Naive thymus-derived CD4-positive, alpha-beta T cell (primary cell): ENCODE measurements around the gene DAB2IP. TPM values are rescaled to one million over a fixed set of nuclear protein-coding genes. Genes with fewer than 3 reads are reported as not detected.
"Not testable (repeated sequence)": the region's sequence is repeated elsewhere in the genome, so short reads cannot be mapped to it uniquely, and the experiment has no call there.

Experiments used
- ATAC-seq: fragments of 150-1000 bp; cut with Tn5 transposase; 2 replicates; pipeline ENCODE4 v1.10.0; 2021; ENCODE audit warnings: mild to moderate bottlenecking, moderate library complexity
- CTCF ChIA-PET: fragments of 350-600 bp; sonication (Branson Sonifier 250); formaldehyde crosslinking; loops from one replicate; lab custom pipeline; 2021; ENCODE audit warnings: antibody characterized with exemption; lab: Charles Lee
- POLR2A ChIA-PET: fragments of 350-600 bp; sonication (Branson Sonifier 250); formaldehyde crosslinking; loops from one replicate; lab custom pipeline; 2021; ENCODE audit warnings: antibody characterized with exemption, inconsistent platforms; lab: Charles Lee
- DNase-seq, 9 donors: peaks; one replicate each; pipeline versions ENCODE4 v3.0.0 to v3.0.0-alpha.2; 2020 to 2022; ENCODE audit warnings: mixed read lengths in 1 of 9
- H3K27ac ChIP-seq: one replicate; pipeline ENCODE4 v1.7.0; 2013; ENCODE audit warnings: mild to moderate bottlenecking, low read depth, low read length, moderate library complexity
- H3K27me3 ChIP-seq, 2 donors: one replicate each; pipeline ENCODE4 v1.7.0; 2013; ENCODE audit warnings: low read length in 2 of 2, mild to moderate bottlenecking in 2 of 2, moderate library complexity in 2 of 2; ENCODE audit not compliant: control insufficient read depth in 2 of 2, insufficient read depth in 2 of 2
- H3K36me3 ChIP-seq, 3 experiments: 1 replicate in 2 of 3; 2 replicates in 1 of 3; pipeline ENCODE4 v1.7.0; 2013; ENCODE audit warnings: low read length in 3 of 3, mild to moderate bottlenecking in 3 of 3, moderate library complexity in 1 of 3; ENCODE audit not compliant: insufficient read depth in 3 of 3, control insufficient read depth in 2 of 3
- H3K4me1 ChIP-seq, 2 donors: one replicate each; pipeline ENCODE4 v1.7.0; 2013; ENCODE audit warnings: low read length in 2 of 2, mild to moderate bottlenecking in 2 of 2, moderate library complexity in 1 of 2; ENCODE audit not compliant: control insufficient read depth in 2 of 2, insufficient read depth in 2 of 2
- H3K4me3 ChIP-seq: 2 replicates; pipeline ENCODE4 v1.7.0; 2013; ENCODE audit warnings: mild to moderate bottlenecking, low read length
- H3K9me3 ChIP-seq, 3 experiments: 1 replicate in 2 of 3; 2 replicates in 1 of 3; pipeline ENCODE4 v1.7.0; 2013; ENCODE audit warnings: low read length in 3 of 3; ENCODE audit not compliant: control insufficient read depth in 2 of 3
- H3K27ac Mint-ChIP-seq, 9 donors: one replicate each; pipeline ENCODE4 v1.8.0; 2020 to 2022; ENCODE audit warnings: mixed read lengths in 9 of 9, mild to moderate bottlenecking in 8 of 9, moderate library complexity in 5 of 9, inconsistent platforms in 2 of 9
- H3K27me3 Mint-ChIP-seq, 5 donors: one replicate each; pipeline ENCODE4 v1.8.0; 2021 to 2022; ENCODE audit warnings: mixed read lengths in 5 of 5, mild to moderate bottlenecking in 1 of 5
- H3K36me3 Mint-ChIP-seq, 5 donors: one replicate each; pipeline ENCODE4 v1.8.0; 2020 to 2022; ENCODE audit warnings: mixed read lengths in 5 of 5, mild to moderate bottlenecking in 3 of 5, inconsistent platforms in 1 of 5
- H3K4me1 Mint-ChIP-seq, 7 donors: one replicate each; pipeline ENCODE4 v1.8.0; 2020 to 2022; ENCODE audit warnings: mixed read lengths in 7 of 7, mild to moderate bottlenecking in 3 of 7, inconsistent platforms in 1 of 7
- H3K4me3 Mint-ChIP-seq, 10 donors: one replicate each; pipeline ENCODE4 v1.8.0; 2020 to 2022; ENCODE audit warnings: mild to moderate bottlenecking in 10 of 10, mixed read lengths in 10 of 10, moderate library complexity in 6 of 10, inconsistent platforms in 2 of 10
- H3K9me3 Mint-ChIP-seq, 11 donors: one replicate each; pipeline ENCODE4 v1.8.0; 2020 to 2022; ENCODE audit warnings: mixed read lengths in 11 of 11, mild to moderate bottlenecking in 4 of 11, inconsistent platforms in 1 of 11, moderate library complexity in 1 of 11
- intact Hi-C, 2 donors: fragments of 100-400 bp; cut with micrococcal nuclease; formaldehyde crosslinking; loops; one replicate each; pipeline ENCODE4 v1.15.1; 2023
- polyA plus RNA-seq, 2 donors: library from polyadenylated mRNA; unstranded; fragments of 300-500 nt; fragmentation: Illumina TruSeq; gene quantifications; one replicate each; pipeline ENCODE4 v1.2.3, GENCODE V29; 2021
- total RNA-seq, 6 experiments: library from RNA in 5 of 6; stranded (reverse) in 5 of 6; gene quantifications; 1 replicate in 5 of 6; 2 replicates in 1 of 6; pipeline ENCODE4 v1.2.3 and lab custom pipeline; 2021 to 2026

DAB2IP gene
- total and polyA plus RNA-seq, 7 experiments from 2014 or later, result 0.15 TPM; not detected in 6

DNA sequence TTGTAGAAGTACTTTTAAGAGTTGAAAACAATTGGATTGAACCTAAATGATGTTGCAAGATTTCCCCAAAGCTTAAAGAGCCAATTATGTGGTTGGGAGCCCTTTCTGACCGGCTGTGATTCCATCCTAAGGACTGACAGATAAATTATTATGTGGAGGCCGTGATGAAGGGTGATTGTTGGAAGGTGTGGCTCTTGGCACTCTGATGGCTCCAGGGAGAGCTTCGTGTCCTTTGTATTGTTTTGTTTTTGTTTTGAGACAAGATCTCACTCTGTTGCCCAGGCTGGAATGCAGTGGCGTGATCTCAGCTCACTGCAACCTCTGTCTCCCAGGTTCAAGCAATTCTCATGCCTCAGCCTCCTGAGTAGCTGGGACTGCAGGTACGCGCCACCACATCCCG, 32.5 kb upstream of the DAB2IP start:
- H3K4me3 Mint-ChIP-seq, H3K4me1 Mint-ChIP-seq, H3K9me3 ChIP-seq, H3K36me3 Mint-ChIP-seq, H3K27ac Mint-ChIP-seq, DNase-seq, H3K4me3 ChIP-seq, CTCF ChIA-PET, H3K36me3 ChIP-seq, H3K27me3 ChIP-seq, ATAC-seq, H3K9me3 Mint-ChIP-seq, POLR2A ChIA-PET, intact Hi-C loops, H3K27ac ChIP-seq, H3K4me1 ChIP-seq: not testable (repeated sequence)
- H3K27me3 Mint-ChIP-seq, result peaks cover 3 to 29% (median 18%) of the 10 kb centered on the region in 5 donors

DNA sequence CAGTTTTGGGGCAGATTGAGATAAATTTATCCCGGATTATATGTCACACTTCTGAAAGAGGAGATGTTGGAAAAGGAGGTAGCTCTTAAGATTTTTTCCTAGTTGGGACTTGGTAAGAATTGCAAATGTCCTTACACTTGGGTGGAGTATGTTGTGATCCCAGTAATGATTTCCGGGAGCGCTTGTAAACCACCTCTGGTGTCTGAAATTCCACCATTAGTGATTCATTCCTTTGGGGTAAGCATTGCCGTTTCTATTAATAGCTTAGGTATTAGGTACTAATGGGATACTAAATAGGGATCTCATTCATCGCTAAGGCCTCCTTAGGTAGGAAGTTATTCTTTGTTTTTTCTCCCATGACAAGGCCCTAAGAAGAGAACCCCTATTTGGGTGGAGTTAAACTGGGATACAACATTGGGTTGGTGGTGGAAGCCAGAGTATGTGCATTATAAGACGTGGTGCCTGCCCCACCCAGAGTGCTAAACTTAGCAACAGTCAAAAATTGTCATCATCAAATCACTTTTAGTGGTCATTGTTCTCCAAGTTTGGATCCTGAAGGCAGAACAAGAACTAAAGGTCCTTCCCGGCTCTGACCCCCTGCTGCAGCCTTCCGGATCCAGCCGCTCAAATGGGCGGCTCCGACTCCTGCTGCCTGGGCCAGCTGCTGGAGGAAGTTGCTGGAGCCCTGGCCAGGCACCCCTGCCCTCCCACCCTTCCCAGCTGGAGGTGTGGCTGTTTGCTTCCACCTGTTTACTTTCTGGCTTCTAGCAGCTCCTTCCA, 31.7 kb upstream of the DAB2IP start:
- Histone ChIP-seq H3K4me3 (no peak overlapping the region), H3K4me1 (no peaks in the 10 kb centered on the region), H3K27ac (no peak overlapping the region), H3K9me3 (no peaks in the 10 kb centered on the region), H3K36me3 (no peaks in the 10 kb centered on the region), H3K27me3 (no peaks in the 10 kb centered on the region)
- DNase-seq, result no peak
- intact Hi-C loops, result no loop called here
- ATAC-seq, result no peak
- Mint-ChIP-seq H3K27ac (no peak overlapping the region), H3K9me3 (no peaks in the 10 kb centered on the region), H3K4me1 (peaks cover 0 to 5% (median 0%) of the 10 kb centered on the region in 7 donors), H3K36me3 (no peaks in the 10 kb centered on the region), H3K27me3 (peaks cover 5 to 23% (median 11%) of the 10 kb centered on the region in 5 donors), H3K4me3 (no peak overlapping the region)
- ChIA-PET CTCF (no interaction called here), POLR2A (no interaction called here)

GRCh38 chr9:121620325-121620673, 31.1 kb upstream of the DAB2IP start:
- Histone ChIP-seq H3K27me3 (no peaks in the 10 kb centered on the region), H3K36me3 (no peaks in the 10 kb centered on the region), H3K27ac (no peak overlapping the region), H3K4me1 (no peaks in the 10 kb centered on the region), H3K4me3 (no peak overlapping the region), H3K9me3 (no peaks in the 10 kb centered on the region)
- H3K9me3 Mint-ChIP-seq, result no peaks in the 10 kb centered on the region
- no peak for ATAC-seq
- peaks cover 0 to 5% (median 0%) of the 10 kb centered on the region in 7 donors for H3K4me1 Mint-ChIP-seq
- H3K27me3 Mint-ChIP-seq, result peaks cover 5 to 18% (median 5%) of the 10 kb centered on the region in 5 donors
- H3K36me3 Mint-ChIP-seq, result no peaks in the 10 kb centered on the region
- POLR2A ChIA-PET, result no interaction called here
- CTCF ChIA-PET, result no interaction called here
- no peak for DNase-seq
- intact Hi-C loops, result no loop called here
- H3K4me3 Mint-ChIP-seq, result no peak overlapping the region
- H3K27ac Mint-ChIP-seq, result no peak overlapping the region

GRCh38 chr9:121620777-121621449, 30.5 kb upstream of the DAB2IP start:
- peaks cover 0 to 5% (median 0%) of the 10 kb centered on the region in 7 donors for H3K4me1 Mint-ChIP-seq
- CTCF ChIA-PET, result no interaction called here
- intact Hi-C loops, result no loop called here
- ATAC-seq, result no peak
- H3K36me3 ChIP-seq, result no peaks in the 10 kb centered on the region
- H3K4me1 ChIP-seq, result no peaks in the 10 kb centered on the region
- no peak for DNase-seq
- H3K4me3 ChIP-seq, result no peak overlapping the region
- no peak overlapping the region for H3K4me3 Mint-ChIP-seq
- no peaks in the 10 kb centered on the region for H3K9me3 ChIP-seq
- POLR2A ChIA-PET, result no interaction called here
- no peak overlapping the region for H3K27ac Mint-ChIP-seq
- H3K27ac ChIP-seq, result no peak overlapping the region
- H3K9me3 Mint-ChIP-seq, result no peaks in the 10 kb centered on the region
- no peaks in the 10 kb centered on the region for H3K36me3 Mint-ChIP-seq
- peaks cover 3 to 14% (median 4%) of the 10 kb centered on the region in 5 donors for H3K27me3 Mint-ChIP-seq
- no peaks in the 10 kb centered on the region for H3K27me3 ChIP-seq

GRCh38 chr9:121622387-121623203, 28.8 kb upstream of the DAB2IP start:
- no peaks in the 10 kb centered on the region for H3K4me1 ChIP-seq
- H3K4me1 Mint-ChIP-seq, result peaks cover 0 to 5% (median 0%) of the 10 kb centered on the region in 7 donors
- no peaks in the 10 kb centered on the region for H3K27me3 ChIP-seq
- no peaks in the 10 kb centered on the region for H3K36me3 ChIP-seq
- H3K27me3 Mint-ChIP-seq, result peaks cover 0 to 4% (median under 1%) of the 10 kb centered on the region in 5 donors
- no peak overlapping the region for H3K27ac ChIP-seq
- no peaks in the 10 kb centered on the region for H3K9me3 Mint-ChIP-seq
- POLR2A ChIA-PET, result no interaction called here
- no peak overlapping the region for H3K4me3 Mint-ChIP-seq
- no peaks in the 10 kb centered on the region for H3K9me3 ChIP-seq
- CTCF ChIA-PET, result no interaction called here
- no peak overlapping the region for H3K4me3 ChIP-seq
- no peak for ATAC-seq
- no peaks in the 10 kb centered on the region for H3K36me3 Mint-ChIP-seq
- H3K27ac Mint-ChIP-seq, result no peak overlapping the region
- intact Hi-C loops, result no loop called here
- no peak for DNase-seq

- H3K36me3 ChIP-seq, H3K27me3 ChIP-seq, H3K4me3 ChIP-seq, H3K36me3 Mint-ChIP-seq, CTCF ChIA-PET, H3K4me3 Mint-ChIP-seq, H3K27ac ChIP-seq, H3K9me3 ChIP-seq, H3K4me1 ChIP-seq, POLR2A ChIA-PET, intact Hi-C loops, DNase-seq, ATAC-seq, H3K4me1 Mint-ChIP-seq, H3K9me3 Mint-ChIP-seq, H3K27me3 Mint-ChIP-seq, H3K27ac Mint-ChIP-seq: not testable (repeated sequence)
Measured at GRCh38 chr9:121623430-121623829, 28.0 kb upstream of the DAB2IP start.
